ENCODE measurements around the gene UNK. TPM values are rescaled to one million over a fixed set of nuclear protein-coding genes. Genes with fewer than 3 reads are reported as not detected.

UNK gene
- total and polyA plus RNA-seq, 2 of the 13 experiments (the other 11 are each of a cell fraction or from before 2014, with no cell fraction given): 31.6 to 33.0 TPM

DNA sequence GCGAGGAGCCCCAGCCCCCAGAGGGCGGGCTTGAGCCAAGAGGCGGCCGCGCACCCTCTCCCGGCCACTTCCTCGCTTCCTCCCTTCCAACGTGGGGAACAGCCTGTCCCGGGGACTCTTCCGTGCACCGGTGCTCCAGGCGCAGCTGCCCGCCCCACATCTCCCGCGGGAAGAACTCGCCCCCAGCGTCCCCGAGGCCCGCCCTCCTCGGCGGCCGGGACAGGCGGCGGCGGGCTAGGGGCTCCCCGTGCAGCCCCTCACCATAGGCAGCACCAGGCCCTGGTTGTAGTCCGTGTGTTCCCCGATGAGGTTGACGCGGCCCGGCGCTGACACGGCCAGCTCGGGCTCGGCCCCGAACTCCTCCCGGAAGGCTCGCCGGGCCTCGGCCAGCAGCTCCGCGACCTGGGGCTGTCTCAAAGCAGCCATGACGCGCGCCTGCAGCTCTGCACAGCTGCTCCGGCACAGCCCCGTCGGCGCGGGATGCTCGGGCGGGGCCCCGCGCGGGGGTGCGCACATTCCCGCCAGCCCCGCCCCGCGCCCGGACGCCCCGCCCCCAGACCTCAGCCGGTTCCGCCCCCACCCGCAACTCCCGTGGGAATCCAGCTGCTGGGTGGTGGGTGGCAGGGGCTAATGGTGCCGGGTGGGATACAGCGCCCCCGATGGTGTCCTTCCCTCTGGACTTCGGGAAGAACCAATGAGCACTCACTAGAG is 19.7 kb upstream of the UNK start, which contains the start of gene GALK1 (continued):
- TF ChIP-seq ZSCAN25 (CRISPR knock-in tag; IDR thresholded peaks at IDR 0.05) (no peak), FOXC1 (CRISPR knock-in tag; IDR thresholded peaks at IDR 0.05; ENCODE audit: borderline replicate concordance) (no peak; the same call in 1 of the 2 replicates), ZFP36L2 (CRISPR knock-in tag; IDR thresholded peaks at IDR 0.05) (no peak), TP53 (CRISPR knock-in tag; conservative IDR thresholded peaks at IDR 0.05) (peak; percentile 65; the same call in 1 of the 2 replicates), THYN1 (CRISPR knock-in tag; IDR thresholded peaks at IDR 0.05; ENCODE audit: borderline replicate concordance, low read depth) (no peak), ZNF567 (CRISPR knock-in tag; IDR thresholded peaks at IDR 0.05; ENCODE audit: borderline replicate concordance) (no peak; the same call in 1 of the 2 replicates), HDAC6 (IDR thresholded peaks at IDR 0.05; ENCODE audit: low read depth, low read length) (no peak), NPAS2 (CRISPR knock-in tag; IDR thresholded peaks at IDR 0.05; ENCODE audit: borderline replicate concordance) (no peak), ZFP1 (CRISPR knock-in tag; IDR thresholded peaks at IDR 0.05) (no peak; the same call in 1 of the 2 replicates), REPIN1 (CRISPR knock-in tag; IDR thresholded peaks at IDR 0.05; ENCODE audit: borderline replicate concordance, low read depth) (no peak), ZNF550 (CRISPR knock-in tag; IDR thresholded peaks at IDR 0.05; ENCODE audit: borderline replicate concordance) (no peak), ZNF790 (CRISPR knock-in tag; IDR thresholded peaks at IDR 0.05; ENCODE audit: borderline replicate concordance) (no peak), ZNF792 (CRISPR knock-in tag; IDR thresholded peaks at IDR 0.05) (0 out of 2 replicates have a peak, but pooled peaks have one; percentile 1), ZNF24 (IDR thresholded peaks at IDR 0.05) (no peak), ELF3 (CRISPR knock-in tag; IDR thresholded peaks at IDR 0.05) (no peak), ONECUT2 (CRISPR knock-in tag; IDR thresholded peaks at IDR 0.05) (no peak), ZNF136 (CRISPR knock-in tag; IDR thresholded peaks at IDR 0.05; ENCODE audit: low read depth) (no peak), NFE2L2 (IDR thresholded peaks at IDR 0.05; ENCODE audit: low read length) (no peak), NCOR1 (IDR thresholded peaks at IDR 0.05; ENCODE audit: borderline replicate concordance, low read length) (0 out of 2 replicates have a peak, but pooled peaks have one; percentile 4), JARID2 (CRISPR knock-in tag; IDR thresholded peaks at IDR 0.05; ENCODE audit: insufficient replicate concordance) (no peak), FOXA1 (IDR thresholded peaks at IDR 0.05) (no peak), FOXA1 (CRISPR knock-in tag; IDR thresholded peaks at IDR 0.05) (no peak), KDM1A (CRISPR knock-in tag; IDR thresholded peaks at IDR 0.05) (0 out of 2 replicates have a peak, but pooled peaks have one; percentile 19), MTA3 (CRISPR knock-in tag; IDR thresholded peaks at IDR 0.05) (no peak), AGO2 (optimal IDR thresholded peaks at IDR 0.05; ENCODE audit: low read depth, low read length) (peak; percentile 83)
- TF ChIP-seq, protein P1, sequence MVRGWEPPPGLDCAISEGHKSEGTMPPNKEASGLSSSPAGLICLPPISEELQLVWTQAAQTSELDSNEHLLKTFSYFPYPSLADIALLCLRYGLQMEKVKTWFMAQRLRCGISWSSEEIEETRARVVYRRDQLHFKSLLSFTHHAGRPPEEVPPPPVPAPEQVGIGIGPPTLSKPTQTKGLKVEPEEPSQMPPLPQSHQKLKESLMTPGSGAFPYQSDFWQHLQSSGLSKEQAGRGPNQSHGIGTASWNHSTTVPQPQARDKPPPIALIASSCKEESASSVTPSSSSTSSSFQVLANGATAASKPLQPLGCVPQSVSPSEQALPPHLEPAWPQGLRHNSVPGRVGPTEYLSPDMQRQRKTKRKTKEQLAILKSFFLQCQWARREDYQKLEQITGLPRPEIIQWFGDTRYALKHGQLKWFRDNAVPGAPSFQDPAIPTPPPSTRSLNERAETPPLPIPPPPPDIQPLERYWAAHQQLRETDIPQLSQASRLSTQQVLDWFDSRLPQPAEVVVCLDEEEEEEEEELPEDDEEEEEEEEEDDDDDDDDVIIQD (CRISPR knock-in tag; IDR thresholded peaks at IDR 0.05; ENCODE audit: low read depth): no peak
- TF ChIP-seq, protein P2, sequence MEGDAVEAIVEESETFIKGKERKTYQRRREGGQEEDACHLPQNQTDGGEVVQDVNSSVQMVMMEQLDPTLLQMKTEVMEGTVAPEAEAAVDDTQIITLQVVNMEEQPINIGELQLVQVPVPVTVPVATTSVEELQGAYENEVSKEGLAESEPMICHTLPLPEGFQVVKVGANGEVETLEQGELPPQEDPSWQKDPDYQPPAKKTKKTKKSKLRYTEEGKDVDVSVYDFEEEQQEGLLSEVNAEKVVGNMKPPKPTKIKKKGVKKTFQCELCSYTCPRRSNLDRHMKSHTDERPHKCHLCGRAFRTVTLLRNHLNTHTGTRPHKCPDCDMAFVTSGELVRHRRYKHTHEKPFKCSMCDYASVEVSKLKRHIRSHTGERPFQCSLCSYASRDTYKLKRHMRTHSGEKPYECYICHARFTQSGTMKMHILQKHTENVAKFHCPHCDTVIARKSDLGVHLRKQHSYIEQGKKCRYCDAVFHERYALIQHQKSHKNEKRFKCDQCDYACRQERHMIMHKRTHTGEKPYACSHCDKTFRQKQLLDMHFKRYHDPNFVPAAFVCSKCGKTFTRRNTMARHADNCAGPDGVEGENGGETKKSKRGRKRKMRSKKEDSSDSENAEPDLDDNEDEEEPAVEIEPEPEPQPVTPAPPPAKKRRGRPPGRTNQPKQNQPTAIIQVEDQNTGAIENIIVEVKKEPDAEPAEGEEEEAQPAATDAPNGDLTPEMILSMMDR (CRISPR knock-in tag; IDR thresholded peaks at IDR 0.05): peak; percentile 78
- TF ChIP-seq, protein P3, sequence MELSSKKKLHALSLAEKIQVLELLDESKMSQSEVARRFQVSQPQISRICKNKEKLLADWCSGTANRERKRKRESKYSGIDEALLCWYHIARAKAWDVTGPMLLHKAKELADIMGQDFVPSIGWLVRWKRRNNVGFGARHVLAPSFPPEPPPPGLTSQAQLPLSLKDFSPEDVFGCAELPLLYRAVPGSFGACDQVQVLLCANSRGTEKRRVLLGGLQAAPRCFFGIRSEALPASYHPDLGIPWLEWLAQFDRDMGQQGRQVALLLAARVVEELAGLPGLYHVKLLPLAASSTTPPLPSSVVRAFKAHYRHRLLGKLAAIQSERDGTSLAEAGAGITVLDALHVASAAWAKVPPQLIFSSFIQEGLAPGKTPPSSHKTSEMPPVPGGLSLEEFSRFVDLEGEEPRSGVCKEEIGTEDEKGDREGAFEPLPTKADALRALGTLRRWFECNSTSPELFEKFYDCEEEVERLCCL (CRISPR knock-in tag; IDR thresholded peaks at IDR 0.05; ENCODE audit: borderline replicate concordance): 0 out of 2 replicates have a peak, but pooled peaks have one; percentile 22

All from HepG2 (cell line).